DMS 273 treated with DMSO at 0.1 percent for 48 hours (cell line): ENCODE data around the gene WBP1.

Experiments used
- DNase-seq: peaks from one replicate; lab custom pipeline; 2025; lab: John Stamatoyannopoulos, UW

WBP1 gene

GRCh38 chr2:74502720-74503505 is 44.7 kb downstream of the WBP1 start:
- DNase-seq = no peak

GRCh38 chr2:74503506-74504475 is 45.6 kb downstream of the WBP1 start:
- DNase-seq = no peak

- DNase-seq = no peak
These were observed 46.4 kb downstream of the WBP1 start for GRCh38 chr2:74504591-74504990.

- DNase-seq = no peak
These were observed 47.4 kb downstream of the WBP1 start for GRCh38 chr2:74505448-74506246.

GRCh38 chr2:74507145-74507925 is 49.1 kb downstream of the WBP1 start, which contains the start of gene PCGF1:
PCGF1 (minus strand) TSS chr2:74507695; CDS start chr2:74507668, 27 bp downstream.
- DNase-seq = peak; percentile 97

GRCh38 chr2:74507926-74508520 is 49.8 kb downstream of the WBP1 start:
- peak; percentile 76 for DNase-seq

GRCh38 chr2:74510272-74510671 is 52.0 kb downstream of the WBP1 start:
- no peak for DNase-seq
